GM19351 (cell line): ENCODE data around the gene DNAJB11.
"Not testable (repeated sequence)": the region's sequence is repeated elsewhere in the genome, so short reads cannot be mapped to it uniquely, and the experiment has no call there.

ENCODE experiments used
- ATAC-seq: cut with Tn5 transposase; IDR thresholded peaks from one replicate; pipeline ENCODE4 v1.9.1; 2021; ENCODE audit warnings: mild to moderate bottlenecking, moderate library complexity; ENCODE audit not compliant: unreplicated experiment

DNAJB11 gene

DNA sequence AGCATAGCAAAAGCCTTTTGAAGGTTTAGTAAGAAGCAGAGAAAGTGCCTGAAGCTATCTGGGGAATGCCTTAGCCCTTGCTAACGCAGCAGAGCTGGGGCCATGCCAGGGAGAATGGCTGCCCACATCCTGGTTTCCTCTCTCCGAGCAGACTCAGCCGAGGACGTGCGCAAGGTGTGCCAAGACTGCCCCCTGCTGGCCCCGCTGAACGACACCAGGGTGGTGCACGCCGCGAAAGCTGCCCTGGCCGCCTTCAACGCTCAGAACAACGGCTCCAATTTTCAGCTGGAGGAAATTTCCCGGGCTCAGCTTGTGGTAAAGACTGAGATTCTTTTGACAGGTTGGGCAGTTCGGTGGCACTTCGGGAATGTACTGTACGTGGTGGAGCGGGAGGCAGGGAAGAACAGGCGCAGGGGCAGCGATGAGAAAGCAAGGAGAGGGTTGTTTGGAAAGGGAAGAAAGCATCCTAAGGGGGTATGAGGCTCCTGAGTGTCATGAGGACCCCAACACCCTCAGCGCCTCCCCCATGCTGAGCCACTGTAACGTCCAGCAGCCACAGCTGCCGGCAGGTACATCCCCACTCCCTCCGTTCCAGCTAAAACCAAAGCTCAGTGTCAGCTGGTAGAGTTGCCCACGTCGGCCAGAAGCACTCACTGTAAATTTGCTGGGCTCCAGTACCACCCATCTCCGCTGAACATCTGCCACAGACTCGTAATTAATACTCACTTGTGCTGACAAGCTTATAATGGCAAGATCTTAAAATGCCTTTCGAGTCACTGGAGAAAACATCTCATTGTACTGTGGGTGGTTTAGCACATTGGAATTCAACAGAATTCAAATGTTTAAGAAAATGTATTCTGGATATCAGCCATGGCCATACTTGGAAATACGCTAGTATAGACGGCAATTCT lies 46.8 kb downstream of the DNAJB11 start:
- peak; percentile 92 for ATAC-seq

DNA sequence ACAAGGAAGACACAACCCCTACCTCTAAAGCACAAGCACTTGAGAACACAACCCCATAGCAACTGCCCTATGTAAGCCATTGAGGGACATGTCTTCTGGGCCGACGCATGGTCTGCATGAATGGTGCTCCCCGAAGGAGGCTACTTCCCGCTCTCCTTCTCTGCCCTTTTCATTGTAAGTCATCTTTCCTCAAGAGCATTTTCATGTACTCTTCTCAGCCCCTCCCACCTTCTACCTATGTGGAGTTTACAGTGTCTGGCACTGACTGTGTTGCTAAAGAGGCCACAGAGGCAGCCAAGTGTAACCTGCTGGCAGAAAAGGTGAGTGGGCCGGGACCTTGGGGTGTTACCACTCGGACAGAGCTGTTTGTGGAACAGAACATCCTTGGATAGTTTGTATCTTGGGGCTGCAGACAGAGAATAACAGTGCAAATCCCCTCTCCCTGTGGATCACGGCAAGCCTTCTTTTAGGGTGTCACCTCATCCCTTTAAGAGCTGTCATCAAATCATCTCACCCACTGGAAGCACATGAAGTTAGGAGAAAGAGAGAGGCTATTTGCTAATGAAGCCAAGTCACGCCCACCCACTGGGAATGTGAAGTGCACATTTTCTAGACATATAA lies 47.9 kb downstream of the DNAJB11 start:
- ATAC-seq = no peak

- no peak for ATAC-seq
These were observed 49.3 kb downstream of the DNAJB11 start for GRCh38 chr3:186619787-186620212.

DNA sequence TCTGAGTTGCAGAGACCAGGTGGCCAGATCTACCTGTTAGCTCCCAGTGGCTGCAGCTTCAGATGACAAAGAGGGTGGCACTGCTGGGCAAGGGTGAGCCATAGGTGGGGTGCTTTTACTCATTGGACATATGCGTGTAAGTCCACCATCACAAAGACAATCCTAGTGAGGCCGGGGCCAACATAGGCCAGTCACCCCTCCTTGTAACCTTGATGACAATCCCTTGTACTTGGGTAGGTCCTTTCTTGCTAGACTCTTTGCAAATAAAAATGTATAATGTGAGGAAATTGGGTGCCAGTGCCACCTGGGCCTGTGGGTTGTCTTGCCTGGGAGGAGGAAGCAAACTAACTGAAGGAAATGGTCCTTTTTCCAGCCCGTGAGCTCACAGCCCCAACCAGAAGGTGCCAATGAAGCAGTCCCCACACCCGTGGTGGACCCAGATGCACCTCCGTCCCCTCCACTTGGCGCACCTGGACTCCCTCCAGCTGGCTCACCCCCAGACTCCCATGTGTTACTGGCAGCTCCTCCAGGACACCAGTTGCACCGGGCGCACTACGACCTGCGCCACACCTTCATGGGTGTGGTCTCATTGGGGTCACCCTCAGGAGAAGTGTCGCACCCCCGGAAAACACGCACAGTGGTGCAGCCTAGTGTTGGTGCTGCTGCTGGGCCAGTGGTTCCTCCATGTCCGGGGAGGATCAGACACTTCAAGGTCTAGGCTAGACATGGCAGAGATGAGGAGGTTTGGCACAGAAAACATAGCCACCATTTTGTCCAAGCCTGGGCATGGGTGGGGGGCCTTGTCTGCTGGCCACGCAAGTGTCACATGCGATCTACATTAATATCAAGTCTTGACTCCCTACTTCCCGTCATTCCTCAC lies 49.9 kb downstream of the DNAJB11 start:
- ATAC-seq = no peak

- ATAC-seq = no peak
These were observed 51.6 kb downstream of the DNAJB11 start for GRCh38 chr3:186621894-186622650.

- ATAC-seq = no peak
These were observed 52.3 kb downstream of the DNAJB11 start for GRCh38 chr3:186622651-186623310.

- ATAC-seq = no peak
These were observed 54.1 kb downstream of the DNAJB11 start for GRCh38 chr3:186624598-186624997.

DNA sequence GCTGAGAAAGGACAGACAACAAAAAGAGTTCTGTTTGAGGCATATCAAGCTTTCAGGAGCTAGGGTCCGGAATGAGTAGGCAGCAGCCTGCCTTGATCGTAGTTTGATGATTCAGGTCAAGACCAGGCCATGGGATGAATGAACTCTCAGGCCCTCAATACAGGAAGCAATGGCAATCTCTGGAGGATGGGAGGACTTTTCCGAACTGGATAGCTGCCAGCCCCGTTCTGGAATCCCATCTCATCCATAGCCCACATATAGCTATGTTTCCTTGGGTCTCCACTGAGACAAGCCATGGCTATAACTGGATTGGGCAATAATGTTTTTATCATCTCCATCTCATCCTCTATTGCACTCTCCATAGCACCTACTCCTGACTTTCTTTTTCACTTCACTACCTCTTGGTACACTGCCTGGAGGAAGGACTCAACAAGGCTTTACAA lies 55.1 kb downstream of the DNAJB11 start:
- no peak for ATAC-seq

- ATAC-seq = no peak
These were observed 55.8 kb downstream of the DNAJB11 start for GRCh38 chr3:186626254-186626847.

DNA sequence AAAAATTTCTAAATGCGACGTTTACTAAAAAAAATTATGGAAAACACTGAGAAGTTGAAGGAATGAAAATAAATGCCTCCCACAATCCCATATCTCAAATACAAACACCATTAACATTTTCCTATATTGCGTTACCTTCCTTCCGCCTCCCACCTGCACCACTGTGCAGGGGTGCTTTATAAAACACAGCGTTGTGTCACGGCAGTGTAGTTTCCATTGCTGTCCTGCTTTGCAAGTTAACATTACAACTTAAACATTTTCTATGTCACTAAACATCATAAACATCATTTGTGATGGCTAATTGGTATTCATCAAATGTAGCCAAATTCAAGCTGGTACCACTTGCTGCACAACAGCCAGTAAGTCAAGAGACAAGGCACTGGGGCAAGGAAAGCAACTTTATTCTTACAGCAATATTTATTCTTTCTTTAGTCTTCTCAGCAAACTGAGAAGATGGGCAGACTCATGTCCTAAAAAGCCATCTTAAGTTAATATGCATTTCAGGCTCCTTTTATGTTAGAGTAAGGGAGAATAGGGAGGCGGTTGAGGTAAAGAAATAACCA lies 57.4 kb downstream of the DNAJB11 start:
- no peak for ATAC-seq

DNA sequence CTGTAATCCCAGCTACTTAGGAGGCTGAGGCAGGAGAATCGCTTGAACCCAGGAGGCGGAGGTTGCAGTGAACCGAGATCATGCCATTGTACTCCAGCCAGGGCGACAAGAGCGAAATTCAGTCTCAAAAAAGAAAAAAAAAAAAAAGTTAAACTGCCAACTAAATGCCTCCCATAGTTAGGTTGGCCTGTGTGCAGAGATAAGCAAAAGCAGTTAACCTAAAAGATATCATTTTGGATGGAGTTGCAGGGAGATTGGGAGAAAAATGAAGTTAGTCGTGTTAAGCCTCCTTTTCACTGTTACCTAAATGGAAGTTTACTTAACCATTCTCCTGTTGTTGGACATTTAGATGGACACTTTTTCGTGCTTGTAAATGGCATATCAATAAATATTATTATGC lies 58.2 kb downstream of the DNAJB11 start:
- no peak for ATAC-seq

- ATAC-seq = no peak
These were observed 60.6 kb downstream of the DNAJB11 start for GRCh38 chr3:186630950-186631641.

GRCh38 chr3:186633481-186633880 lies 63.0 kb downstream of the DNAJB11 start:
- no peak for ATAC-seq

DNA sequence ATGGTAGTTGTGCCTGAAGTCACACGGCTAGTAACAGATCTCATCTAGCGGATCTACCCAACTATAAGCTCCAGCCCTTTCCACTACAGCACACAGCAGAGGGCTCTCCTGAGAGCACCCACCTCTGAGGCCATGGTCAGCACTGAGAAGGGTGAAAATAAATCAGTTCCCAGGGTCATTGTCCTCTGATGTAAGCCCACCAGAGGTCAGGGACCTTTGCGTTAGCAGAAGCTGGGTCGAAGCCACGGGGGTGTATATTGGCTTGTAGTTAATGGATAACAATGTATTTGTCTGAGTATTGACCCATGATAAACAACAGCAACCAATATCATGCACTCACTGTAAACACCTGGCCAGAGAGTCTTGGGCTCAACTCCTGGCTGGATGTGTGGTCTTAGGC lies 63.7 kb downstream of the DNAJB11 start:
- ATAC-seq = not testable (repeated sequence)
